Stimulated activated CD8-positive, alpha-beta memory T cell treated with anti-CD3 and anti-CD28 coated beads, Interleukin-4, amount 100 ng/mL, for 24 hours (primary cell): Measurements from ENCODE around the gene COL8A2.

Experiments
- DNase-seq: peaks from one replicate; pipeline ENCODE4 v3.0.0-alpha.2; 2020; ENCODE audit warnings: low read depth

COL8A2 gene

DNA sequence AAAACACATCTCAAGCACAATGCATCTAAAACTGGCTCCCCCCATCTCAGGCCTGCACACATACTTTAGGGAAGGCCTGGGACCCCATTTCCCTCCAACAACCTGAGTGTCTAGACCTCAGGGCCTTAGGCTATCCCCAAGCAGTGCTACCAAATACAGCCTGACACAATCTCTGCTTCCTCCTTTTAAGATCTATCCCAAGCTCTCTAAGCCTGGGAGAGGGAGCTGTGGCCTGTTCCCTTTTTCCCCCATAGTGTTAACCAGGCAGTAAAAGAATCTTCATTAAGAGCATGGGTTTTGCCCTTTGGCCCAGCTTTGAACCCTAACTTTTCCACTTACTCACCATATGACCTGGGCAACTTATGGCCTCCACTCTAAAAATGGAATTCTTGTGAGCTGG, 10.8 kb upstream of the COL8A2 start:
- DNase-seq: no peak

DNA sequence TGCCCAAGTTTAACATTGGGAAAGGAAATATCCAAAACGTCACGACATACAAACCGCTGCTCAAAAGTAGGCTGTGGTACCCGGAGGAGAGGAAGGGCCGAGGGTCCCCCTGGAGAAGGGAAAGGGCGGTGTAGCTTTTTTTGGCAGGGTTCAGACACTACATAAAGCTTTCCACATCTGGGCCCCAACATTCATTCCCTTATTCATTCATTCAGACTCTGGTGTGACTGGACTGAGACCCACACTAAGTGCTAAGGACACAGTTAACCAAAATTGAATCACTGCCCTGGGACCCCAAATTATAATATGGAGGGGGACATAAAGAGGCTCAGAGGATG, 10.3 kb upstream of the COL8A2 start:
- DNase-seq: no peak

DNA sequence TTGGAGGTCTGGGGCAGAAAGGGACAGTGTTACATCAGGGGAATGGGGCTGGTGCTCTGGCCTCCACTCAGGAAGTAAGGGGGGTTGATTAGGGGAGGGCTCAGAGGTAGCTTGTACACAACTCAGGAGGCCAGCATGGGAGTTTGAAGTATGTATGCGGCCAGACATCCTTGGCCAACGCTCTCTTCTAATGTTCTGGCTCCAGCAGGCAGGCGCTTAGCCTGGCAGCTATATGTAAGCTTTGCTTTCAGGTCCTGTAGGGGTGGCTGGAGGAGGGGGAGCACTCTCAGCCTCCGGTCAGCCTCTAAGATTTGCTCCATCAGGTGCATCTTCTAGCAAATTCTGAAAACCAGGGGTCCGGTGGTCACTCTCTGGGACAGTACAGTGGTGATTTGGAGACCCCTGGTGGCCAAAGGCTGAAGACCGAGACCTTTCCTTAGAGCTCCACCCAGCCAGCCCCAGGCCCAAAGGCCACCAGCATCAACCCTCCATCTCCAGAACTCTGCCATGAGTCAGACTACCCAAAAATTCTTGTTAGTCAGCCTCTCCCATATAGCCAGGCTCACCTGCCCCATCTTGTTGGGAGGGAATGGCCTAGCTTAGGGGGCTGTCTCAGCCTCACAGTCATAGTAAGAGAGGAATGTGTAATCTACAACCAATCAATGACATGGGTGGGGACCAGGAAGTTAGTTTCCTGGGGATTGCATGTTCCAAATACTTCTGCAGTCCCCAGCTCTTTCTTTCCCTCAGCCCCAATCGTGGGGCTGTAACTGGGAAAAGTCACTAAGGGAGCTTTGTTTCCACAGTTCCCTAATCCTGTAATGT, 9.7 kb upstream of the COL8A2 start:
- no peak for DNase-seq

DNA sequence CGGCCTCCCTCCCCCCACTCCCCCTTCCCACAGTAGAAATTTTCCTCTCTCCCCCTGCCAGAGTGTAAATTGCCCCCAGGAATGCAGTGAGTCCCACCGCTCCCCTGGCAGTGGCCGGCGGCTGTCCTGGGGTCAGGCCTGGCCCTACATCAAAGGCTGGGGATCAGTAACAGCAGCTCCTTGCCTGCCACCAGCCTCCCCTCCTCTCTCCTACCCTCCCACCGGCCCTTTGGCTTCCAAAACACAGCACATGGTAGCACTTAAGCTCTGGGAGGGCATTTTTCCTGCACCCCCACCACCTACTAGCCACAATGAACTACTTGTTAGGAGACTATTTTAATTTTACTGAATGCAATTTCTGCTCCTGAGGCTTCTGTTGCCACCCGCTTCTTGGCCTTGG, 9.0 kb upstream of the COL8A2 start:
- DNase-seq: no peak

DNA sequence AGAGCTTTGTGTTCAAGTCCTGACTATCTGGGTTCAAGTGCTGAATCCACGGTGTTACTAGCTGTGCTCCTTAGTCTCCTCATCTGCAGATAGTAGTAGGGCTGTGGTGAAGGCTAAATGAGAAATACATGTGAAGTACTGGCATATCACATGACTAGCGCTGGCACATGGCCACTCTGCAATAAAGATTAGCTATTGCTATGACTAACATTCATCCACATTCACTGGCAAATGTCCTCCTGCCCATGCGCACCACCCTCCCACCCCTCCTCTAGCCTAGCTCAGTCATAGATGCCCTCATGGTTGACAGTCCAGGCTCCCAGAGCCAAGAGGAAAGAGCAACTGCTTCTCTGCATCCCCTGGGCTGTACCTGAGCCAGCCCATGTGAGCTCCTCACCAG, 8.5 kb upstream of the COL8A2 start:
- DNase-seq: no peak

DNA sequence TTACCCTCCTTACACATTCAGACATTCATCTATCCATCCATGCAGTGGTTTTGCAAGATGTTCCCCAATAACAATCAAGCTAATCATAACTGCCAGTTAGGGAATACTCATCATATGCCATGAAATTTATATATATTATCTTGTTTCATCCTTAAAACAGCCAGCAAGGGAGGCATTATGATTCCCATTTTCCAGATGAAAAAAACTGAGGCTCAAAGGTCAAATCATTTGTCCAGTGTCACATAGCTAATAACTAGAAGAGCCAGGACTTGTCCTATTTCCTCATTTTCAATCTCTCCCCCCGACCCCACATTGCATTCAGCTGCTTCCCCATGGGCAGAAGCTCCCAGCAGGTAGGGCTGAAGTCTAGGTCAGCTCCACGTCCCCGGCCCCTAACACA, 7.0 kb upstream of the COL8A2 start:
- no peak for DNase-seq

DNA sequence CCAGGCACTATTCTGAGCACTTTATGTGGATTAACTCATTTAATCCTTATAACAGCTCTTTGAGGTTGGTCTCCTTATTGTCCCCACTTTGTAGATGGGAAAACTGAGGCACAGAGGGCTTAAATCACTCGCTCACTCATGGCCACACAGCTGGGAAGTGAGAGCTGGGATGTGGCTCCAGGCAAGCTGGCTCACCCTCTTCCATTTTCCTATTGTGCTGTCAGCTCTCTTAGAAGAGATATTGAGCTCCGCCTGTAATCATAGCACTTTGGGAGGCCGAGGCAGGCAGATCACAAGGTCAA, 3.8 kb upstream of the COL8A2 start:
- no peak for DNase-seq

DNA sequence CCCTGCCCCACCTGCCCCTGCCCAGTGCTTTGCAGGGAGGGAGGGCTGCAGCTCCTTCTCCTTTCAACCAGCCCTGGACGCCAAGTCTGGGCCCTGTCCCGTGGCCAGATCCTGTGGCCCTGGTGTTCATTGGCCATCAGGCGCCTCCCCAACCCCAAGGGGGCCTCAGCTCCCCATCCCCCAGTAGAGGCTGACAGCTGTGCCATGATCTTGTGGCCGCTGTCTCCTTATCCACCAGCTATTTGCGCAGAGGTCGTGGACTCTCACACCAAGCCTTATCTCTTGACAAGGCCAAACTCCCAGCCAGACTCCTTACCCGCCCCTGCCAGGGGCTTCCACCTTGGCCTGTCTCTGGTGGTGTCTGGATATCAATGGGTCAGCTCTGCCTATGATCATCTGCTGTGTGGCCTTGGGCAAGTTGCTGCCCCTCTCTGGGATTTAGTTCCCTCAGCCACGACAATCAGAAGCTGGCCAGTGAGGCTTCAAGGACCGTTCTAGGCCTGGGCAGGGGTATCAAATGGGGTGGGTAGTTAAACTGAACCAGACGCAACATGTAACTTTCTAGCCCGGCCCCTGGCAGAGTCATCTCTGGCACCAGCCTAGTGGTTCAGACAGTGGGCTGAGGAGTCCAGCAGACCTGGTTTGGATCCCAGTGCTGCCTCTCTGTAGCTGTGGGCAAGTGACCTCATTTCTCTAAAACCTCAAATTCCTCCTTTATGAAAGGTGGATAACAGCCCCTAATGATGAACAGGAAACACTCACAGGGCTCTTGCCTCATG, 3.3 kb upstream of the COL8A2 start:
- no peak for DNase-seq

DNA sequence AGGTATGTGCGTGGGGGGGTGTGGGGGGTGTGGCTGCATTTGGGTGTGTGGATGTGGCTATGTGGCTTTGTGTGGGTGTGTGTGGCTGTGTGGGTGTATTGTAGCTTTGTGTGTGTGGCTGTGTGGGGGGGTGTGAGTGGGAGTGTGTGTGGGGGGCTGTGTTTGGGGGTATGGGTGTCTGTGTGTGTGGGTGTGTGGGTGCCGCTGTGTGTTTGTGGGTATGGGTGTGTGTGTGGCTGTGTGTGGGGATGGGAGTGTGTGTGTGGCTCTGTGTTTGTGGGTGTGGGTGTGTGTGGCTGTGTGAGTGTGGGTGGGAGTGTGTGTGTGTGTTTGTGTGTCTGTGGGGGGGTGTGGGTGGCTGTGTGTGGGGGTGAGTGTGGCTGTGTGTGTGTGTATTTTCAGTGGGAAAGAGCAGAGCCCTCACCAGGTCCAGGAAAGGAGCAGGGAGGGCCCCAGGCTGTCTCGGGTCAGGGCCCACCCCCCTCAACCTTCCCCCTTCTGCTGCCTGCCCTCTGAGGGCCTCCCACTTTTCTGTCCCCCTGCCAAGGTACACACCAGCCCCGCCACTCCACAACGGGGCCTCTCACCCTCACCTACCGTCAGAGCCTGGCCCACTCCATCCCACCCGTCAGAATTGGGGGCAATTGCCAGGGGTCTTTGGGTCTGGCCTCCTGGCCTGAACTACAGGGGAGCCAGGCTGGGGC, 1.9 kb upstream of the COL8A2 start:
- DNase-seq: no peak

DNA sequence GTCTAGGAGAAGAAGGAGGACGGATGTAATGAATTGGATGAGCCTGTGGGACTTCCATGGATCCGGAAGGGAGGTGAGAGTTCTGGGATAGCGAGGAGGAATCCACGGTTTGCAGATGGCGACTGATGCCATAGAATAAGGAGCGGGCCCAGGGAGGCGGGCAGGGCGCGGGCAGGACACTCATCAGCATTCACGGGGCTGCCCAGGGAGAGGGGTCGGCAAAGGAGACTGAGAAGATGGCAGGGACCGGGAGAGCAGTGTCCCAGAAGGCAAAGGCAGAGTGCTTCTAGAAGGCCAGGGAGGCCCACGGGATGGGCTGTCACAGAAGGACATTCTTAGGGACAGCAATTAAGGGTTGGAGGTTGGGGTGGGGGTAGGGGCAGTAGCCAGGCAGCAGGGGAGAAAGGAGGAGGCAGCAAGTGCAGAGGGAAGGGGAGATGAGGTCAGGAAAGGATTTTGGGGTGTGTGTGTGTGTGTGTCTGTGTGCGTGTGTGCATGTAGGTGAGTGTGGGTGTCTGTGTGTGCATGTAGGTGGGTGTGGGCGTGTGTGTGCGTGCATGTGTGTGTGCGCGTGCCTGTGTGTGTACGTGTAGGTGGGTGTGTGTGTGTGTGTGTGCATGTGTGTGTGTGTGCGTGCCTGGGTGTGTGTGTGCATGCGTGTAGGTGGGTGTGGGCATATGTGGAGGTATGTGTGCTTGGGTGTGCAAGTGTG, 1.1 kb upstream of the COL8A2 start:
- DNase-seq: no peak

DNA sequence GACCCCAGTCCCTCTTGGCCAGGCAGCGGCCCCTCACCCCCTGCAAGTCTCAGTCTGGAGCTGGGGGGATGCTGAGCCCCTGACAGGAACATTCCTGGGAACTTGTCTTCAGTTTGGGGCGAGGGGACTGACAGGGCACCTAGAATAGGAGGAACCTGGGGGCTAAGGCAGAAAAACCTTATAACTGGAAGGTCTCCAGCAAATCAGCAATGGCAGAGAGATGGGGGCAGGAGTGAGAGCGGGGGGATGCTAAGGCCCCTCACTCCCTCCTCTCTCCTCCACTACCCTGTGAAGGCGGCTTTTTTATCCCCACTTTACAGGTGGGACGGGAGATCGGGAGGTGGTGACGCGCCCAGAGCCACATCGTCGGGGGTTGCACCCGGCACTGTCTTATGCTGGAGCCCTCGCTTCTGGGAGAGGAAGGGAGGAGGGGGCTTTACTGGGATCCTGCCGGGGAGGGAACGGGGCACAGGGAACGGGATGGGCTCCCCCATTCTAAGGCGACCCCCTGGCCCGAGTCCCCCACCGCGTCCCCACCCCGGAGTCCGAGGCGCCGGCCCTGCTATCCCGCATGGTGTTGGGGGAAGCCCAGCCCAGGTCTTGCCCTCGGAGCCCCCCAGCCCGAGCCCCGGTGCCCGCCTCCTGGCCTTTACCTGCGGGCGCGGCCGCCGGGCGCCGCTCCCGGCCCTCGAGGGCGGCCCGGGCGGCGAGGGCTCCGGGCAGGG, 456 bp downstream of the COL8A2 start:
- no peak for DNase-seq

DNA sequence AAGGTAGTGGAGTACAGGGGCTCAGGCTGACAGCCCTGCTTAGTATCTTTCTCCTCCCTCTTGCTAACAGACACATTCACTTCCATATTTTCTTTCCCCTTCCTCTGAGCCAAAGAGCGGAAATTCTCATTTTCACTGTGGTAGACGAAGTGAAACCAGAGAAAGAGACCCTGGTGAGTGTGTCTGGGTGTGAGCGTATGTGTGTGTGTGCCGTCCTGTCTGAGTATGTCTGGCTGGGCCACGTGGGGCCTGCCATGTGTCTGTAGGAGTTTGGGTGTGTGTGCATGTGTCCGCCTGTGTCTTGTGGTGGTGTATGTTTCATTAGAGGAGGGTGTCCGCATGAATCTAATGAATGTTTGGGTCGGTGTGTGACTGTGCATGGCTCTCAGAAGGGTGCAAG, 1.7 kb downstream of the COL8A2 start:
- no peak for DNase-seq

DNA sequence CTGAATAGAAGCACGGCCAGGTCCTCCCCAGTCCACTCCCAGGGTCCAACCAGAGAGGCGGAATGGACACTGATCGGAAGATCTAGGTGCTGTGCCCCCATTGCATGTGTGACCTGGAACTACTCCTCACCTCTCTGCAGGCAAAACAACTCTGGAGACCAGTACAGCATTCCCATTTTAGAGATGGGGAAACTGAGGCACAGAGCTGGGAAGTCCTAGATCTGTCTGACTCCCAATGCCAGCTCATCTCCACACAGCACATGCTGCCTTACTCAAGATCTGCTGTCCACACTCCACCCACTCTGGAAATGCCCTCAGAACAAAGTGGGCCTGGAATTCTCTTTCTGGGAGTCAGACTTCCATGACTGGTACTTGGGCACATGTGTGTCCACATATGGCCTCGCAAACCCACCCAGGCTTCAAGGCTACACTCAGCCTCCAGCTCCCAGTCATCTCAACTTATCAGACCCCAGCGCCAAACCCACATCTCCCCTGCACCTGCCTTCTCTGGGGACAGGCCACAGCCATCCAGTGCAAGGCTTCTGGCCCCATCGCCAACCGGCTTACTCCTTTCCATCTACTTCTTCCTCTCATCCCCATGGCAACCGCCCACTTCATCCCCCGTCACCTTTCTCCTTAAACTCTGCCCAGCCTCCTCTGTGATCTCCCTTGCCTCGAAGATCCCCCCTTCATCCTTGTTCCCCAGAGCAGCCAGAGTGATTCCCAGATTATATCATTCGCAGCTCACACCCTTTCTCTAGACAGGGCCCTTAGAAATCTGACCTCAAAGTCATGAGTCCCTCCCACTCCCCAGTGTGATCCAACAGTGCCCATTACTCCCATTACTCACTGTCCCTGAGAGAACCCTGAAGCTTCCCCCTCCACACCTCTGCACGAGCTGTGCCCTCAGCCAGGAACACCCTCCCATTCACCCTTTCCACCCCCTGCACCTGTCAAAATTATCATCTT, 2.7 kb downstream of the COL8A2 start:
- DNase-seq: no peak

DNA sequence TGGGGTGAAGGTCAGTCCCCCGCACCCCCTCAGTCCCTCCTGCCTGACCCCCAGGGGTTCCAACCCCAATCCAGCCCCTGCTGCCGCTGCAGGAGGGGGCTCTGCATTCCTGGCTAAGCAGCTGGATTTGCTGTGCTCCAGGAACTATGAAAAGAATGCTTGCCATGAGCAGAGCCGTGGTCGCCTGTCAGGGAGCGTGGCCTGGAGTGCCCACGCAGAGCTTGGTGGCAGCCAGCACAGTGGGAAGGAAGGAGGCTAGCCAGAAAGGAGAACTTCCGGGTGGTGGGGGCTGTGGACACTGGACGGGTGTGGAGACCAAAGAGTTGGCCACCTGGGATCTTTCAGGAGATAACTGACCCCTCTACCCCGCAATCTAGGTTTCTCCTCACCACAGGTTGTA, 5.6 kb downstream of the COL8A2 start:
- no peak for DNase-seq

DNA sequence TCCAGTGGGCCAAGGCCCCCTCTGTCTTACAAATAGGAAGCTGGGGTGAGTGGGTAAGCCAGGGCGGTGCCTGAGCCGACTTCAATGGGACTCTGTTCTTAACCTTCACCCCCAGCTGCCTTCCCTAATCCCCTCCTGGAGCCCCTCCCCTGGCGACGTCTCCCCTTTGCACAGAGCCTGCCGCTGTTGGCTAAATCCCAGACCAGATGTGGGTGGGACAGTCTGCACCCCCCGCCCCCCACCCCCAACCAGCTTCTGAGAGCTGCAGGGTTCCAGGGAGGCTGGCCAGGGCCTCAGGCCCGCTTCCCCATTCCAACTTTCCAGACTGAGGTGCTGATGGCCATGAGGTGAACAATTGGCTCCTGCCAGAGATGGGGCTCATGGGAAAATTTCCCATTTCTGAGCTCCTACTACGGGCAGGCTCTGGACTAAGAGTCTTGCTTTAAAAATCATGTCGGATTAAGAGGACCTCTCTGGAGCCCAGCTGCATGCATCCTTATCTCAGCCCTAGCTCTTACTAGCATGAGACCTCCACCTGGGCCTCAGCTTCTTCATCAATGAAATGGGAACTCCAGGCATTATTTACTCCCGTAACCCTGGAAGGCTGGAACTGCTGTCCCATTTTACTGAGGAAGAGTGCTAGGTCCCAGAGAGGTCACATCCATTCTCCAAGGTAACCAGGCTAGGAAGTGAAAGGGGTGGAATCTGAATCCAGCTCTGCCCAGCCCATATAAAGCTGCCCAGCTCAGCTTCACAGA, 6.4 kb downstream of the COL8A2 start:
- DNase-seq: no peak

DNA sequence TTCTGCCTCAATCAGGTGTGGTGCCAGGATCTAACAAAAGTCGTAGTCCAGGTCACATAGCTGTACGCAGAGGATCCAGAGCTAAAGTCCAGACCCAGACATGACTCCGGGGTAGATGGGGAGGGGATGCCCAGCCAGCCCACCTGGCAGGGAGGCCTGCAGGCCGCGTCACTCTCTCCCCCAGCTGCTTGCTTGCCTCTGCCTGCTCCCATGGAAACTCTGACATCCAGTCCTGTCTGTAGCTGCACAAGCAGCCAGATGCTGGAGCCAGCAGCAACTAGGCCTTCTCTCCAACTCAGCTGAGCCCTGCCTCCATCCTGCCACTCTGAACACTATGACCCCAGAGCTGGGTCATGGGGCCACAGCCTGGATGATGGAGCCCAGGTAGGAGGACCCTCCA, 8.1 kb downstream of the COL8A2 start:
- no peak for DNase-seq

DNA sequence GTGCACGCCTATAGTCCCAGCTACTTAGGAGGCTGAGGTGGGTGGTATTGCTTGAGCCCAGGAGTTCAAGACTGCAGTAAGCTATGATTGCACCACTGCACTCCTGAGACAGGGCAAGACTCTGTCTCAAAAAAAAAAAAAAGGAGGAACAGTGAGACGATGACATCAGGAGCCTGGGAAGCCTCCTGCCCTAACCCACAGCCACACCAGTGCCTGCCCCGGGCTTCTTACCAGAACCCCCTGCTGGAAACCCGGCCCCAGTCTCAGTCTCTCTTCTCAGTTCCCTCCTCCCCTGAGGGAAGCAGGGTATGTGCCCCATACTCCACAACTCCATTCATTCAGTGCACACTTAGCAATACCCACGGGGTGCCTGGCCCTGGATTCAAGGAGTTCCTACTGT, 9.1 kb downstream of the COL8A2 start:
- no peak for DNase-seq

DNA sequence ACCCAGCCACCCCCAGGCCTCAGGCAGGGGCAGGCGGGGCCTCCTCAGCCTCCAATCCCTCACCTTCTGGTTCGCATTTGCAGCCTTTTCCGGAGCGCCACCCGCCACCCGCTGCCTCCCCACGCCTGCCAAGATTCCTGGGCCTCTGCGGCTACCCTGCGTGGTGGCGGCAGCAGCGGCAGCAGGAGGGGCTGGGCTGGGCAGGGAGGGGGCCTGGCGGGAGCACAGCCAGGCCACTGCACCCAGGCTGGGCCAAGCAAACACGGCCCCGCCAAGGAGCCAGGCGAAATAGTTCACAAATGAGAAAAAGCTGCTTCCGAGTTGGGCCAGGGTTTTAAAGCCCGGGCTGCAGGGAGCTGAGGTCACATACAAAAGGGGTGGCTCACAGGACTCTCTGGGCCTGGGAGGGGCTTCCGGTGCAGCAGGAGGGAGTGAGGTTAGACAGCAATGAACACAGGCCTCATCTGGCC, 9.8 kb downstream of the COL8A2 start:
- no peak for DNase-seq

DNA sequence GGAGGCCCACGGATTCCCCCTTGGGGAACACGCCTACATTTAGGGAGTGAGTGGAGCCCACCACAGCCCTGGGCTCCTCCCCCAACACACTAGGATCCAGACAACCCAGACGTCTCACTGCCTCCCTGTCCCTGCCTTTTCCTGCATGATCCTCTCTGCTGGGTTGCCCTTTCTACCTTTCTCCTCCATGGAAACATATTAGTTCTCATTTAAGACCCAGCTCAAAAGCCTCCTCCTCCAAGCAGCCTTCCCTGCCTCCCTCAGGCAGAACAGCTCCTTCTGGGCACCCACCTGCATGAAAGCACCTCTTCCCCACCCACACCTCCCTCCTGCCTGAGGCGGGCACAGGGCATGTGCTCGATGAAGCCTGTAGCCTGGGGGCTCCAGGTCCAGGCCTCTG, 10.7 kb downstream of the COL8A2 start:
- no peak for DNase-seq

DNA sequence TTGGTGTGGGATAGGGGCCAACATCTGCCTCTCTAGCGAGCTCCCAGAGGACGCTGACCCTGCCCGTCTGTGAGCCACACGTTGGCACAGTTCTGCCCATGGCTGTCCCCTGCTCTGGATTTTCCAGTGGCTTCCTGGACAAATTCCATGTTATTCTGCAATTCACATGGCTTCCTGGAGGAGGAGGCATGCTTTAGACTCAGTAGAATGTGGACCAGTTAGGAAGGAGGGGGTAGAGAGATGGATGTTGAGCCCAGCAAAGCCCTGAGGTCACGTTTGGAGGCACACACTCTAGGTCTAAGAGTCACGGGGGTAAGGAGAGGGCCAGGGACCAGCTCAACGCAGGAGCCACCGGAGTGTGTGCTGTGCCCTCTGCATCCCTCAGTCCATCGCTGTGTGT, 12.2 kb downstream of the COL8A2 start:
- DNase-seq: no peak
